Mucosa of stomach (tissue), 1 donor: ENCODE data around the gene MED6.
A peak's percentile ranks its signal among the peaks of the same experiment; 100 is the strongest.

Experiments used
- H3K27me3 ChIP-seq: one replicate; pipeline ENCODE4 v1.7.0; 2013; ENCODE audit warnings: mild to moderate bottlenecking, low read length; ENCODE audit not compliant: control insufficient read depth, insufficient read depth
- H3K36me3 ChIP-seq: one replicate; pipeline ENCODE4 v1.7.0; 2013; ENCODE audit warnings: low read length; ENCODE audit not compliant: control insufficient read depth, insufficient read depth
- H3K4me1 ChIP-seq: one replicate; pipeline ENCODE4 v1.7.0; 2013; ENCODE audit warnings: mild to moderate bottlenecking, low read length; ENCODE audit not compliant: control insufficient read depth, insufficient read depth
- H3K4me3 ChIP-seq: one replicate; pipeline ENCODE4 v1.7.0; 2013; ENCODE audit warnings: low read length
- H3K9ac ChIP-seq: one replicate; pipeline ENCODE4 v1.7.0; 2013; ENCODE audit warnings: mild to moderate bottlenecking, low read length, moderate library complexity
- H3K9me3 ChIP-seq: one replicate; pipeline ENCODE4 v1.7.0; 2013; ENCODE audit warnings: mild to moderate bottlenecking, low read length, moderate library complexity; ENCODE audit not compliant: control insufficient read depth
- donor health status: Pancreatic carcinoma.

The MED6 gene

GRCh38 chr14:70600382-70601157 is at the start of gene MED6:
MED6 (minus strand) TSS chr14:70600655; CDS start chr14:70600637, 18 bp downstream.
- Histone ChIP-seq H3K9ac (peak within 1 kb of the TSS; percentile 96), H3K9me3 (no peaks in the 10 kb centered on the region), H3K36me3 (no peaks in the 10 kb centered on the region), H3K4me1 (peaks cover 13% of the 10 kb centered on the region), H3K27me3 (no peaks in the 10 kb centered on the region), H3K4me3 (peak within 1 kb of the TSS; percentile 96)

DNA sequence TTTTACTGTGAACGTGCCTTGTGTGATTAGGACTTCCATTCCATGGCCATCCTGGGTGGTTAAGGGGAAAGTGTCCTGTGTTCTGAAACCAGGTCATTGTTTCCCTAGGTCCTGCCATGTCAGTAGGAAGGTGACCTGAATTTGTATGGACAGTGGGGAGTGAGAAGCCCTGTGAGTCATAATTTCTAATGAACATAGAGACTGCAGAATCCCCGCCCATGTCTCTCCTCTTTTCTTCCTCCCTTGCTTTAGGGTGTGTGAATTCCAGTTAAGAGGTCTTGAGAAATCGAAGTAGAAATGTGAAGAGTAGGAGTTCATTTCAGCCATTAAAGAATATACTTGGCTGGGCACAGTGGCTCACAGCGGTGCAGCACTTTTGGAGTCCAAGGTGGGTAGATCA is 49.3 kb upstream of the MED6 start:
- H3K9ac ChIP-seq = no peak overlapping the region
- no peaks in the 10 kb centered on the region for H3K9me3 ChIP-seq
- H3K27me3 ChIP-seq = no peaks in the 10 kb centered on the region
- H3K36me3 ChIP-seq = no peaks in the 10 kb centered on the region
- H3K4me1 ChIP-seq = no peaks in the 10 kb centered on the region
- no peak overlapping the region for H3K4me3 ChIP-seq

DNA sequence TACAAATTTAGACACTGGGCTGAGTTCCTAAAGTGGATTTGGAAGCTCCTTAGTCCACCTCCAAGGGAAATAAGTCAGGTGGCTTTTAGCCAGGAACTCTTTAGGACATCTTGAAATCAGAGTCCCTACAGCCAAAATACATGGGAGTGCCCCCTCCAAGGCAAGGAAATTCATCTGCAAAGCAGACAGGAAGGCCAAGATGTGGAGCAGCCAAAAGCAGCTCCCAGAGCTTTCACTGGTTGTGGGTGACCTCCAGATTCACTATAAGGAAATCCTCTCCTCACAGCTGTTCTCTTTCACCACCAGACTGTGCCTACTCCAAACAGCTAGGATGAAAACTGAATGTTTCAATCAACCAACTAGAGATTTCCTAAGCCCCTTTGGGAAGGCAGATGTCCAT is 47.9 kb upstream of the MED6 start:
- Histone ChIP-seq H3K9ac (no peak overlapping the region), H3K27me3 (no peaks in the 10 kb centered on the region), H3K4me3 (no peak overlapping the region), H3K9me3 (no peaks in the 10 kb centered on the region), H3K36me3 (no peaks in the 10 kb centered on the region), H3K4me1 (peaks cover 8% of the 10 kb centered on the region)

GRCh38 chr14:70646705-70647104 is 46.2 kb upstream of the MED6 start:
- H3K4me3 ChIP-seq = no peak overlapping the region
- no peak overlapping the region for H3K9ac ChIP-seq
- H3K4me1 ChIP-seq = peaks cover 12% of the 10 kb centered on the region
- H3K36me3 ChIP-seq = no peaks in the 10 kb centered on the region
- peaks cover 5% of the 10 kb centered on the region for H3K27me3 ChIP-seq
- H3K9me3 ChIP-seq = no peaks in the 10 kb centered on the region

GRCh38 chr14:70645892-70646291 is 45.4 kb upstream of the MED6 start:
- H3K9ac ChIP-seq = no peak overlapping the region
- no peak overlapping the region for H3K4me3 ChIP-seq
- peaks cover 13% of the 10 kb centered on the region for H3K4me1 ChIP-seq
- H3K9me3 ChIP-seq = no peaks in the 10 kb centered on the region
- no peaks in the 10 kb centered on the region for H3K36me3 ChIP-seq
- peaks cover 6% of the 10 kb centered on the region for H3K27me3 ChIP-seq

DNA sequence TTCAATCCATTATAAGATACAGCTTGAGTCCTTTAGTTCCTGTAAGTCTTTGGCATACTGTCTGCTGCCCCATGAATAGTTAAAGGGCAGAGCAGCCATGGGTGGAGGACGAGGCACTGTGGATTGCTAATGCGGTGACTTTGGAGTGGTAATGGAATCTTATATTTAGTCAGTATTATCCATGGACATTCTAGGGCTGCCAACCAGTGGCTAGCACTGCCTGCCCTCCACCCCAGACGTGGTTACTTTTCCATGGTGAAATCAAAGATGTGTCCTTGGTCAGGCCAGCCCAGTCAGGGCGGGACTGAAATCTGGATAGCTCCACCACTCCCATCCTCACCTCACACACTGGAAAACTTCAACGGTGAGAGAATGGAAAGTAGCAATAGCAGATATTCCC is 43.5 kb upstream of the MED6 start:
- H3K9ac ChIP-seq = no peak overlapping the region
- H3K9me3 ChIP-seq = no peaks in the 10 kb centered on the region
- H3K4me3 ChIP-seq = no peak overlapping the region
- H3K27me3 ChIP-seq = peaks cover 13% of the 10 kb centered on the region
- H3K36me3 ChIP-seq = no peaks in the 10 kb centered on the region
- peaks cover 17% of the 10 kb centered on the region for H3K4me1 ChIP-seq

DNA sequence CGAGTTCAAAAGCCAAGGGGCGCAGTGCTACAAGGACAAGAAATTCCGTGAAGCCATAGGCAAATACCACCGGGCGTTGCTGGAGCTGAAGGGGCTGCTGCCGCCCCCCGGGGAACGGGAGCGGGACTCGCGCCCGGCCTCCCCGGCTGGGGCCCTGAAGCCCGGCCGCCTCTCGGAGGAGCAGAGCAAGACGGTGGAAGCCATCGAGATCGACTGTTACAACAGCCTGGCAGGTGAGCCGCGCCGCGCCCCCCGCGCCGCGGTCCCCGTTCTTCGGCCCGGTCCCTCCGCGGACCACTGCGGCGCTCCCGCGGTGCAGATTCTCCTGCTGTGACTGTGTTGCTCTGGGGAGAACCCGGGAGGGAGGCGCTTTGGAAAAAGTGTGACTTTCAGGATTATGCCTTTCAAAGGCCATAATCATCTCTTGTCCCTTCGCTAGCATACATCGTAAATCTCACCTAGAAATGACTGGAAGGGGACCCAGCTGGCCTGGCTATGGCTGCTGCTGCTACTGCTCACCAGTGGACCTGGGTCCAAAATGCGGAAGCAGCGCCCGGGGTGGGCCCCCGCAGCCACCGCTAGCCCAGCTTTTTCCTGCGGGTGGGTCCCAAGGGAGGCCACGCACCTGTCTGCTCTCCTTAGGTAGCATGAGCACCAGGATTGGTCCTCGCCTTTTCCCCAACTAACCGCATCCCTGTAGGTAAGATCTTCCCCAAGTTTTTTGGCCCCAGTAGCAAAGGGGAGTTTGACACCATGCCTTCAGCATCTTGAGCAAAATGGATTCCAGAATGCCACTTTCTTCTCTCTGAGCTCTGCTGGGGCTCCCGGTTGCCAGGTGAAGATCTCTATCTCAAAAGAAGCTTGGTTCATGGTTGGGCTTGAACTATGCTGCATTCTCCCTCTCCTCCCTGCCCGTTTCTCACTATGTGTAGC is 42.1 kb upstream of the MED6 start:
- H3K9me3 ChIP-seq = no peaks in the 10 kb centered on the region
- H3K4me1 ChIP-seq = peaks cover 17% of the 10 kb centered on the region
- peaks cover 13% of the 10 kb centered on the region for H3K27me3 ChIP-seq
- H3K9ac ChIP-seq = peak overlapping the region; percentile 72
- no peaks in the 10 kb centered on the region for H3K36me3 ChIP-seq
- H3K4me3 ChIP-seq = no peak overlapping the region

DNA sequence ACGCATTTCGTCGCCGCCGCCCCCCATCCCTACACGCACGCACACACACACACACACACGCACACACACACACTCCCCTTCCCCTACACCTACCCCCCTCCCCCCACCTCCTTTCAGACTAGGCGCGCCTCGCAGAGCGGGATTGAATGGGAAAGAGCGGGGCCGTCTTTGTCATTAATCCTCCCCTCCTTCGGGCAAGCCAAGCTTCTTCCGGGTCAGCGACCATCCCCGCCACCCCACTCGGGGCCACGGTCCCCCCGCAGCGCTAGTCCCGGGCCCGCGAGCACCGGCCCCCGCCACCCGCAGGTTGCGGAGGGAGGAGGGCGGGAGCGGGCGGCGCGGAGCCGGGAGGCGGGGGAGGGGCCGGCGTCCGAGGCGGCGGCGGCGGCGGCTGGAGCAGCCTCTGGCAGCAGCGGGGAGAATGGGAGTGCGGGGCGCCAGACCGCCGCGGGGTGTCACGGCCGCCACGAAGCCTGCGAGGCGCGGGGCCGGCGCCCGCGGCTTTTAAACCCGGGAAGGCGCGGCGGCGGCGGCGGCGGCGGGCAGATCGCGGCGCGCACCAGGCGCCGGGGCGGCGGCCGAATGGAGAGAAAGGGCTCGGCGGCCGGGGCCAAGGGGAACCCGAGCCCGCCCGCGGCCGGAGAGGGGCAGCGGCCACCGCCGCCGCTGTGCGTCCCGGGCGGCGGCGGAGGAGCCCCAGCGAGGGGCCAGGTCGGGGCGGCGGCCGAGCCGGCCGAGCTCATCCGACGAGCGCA is 41.3 kb upstream of the MED6 start, which contains the start of gene TTC9:
Gene TTC9 (plus strand): TSS at position 369 of the 755 bp plus-strand sequence. CDS start 214 bp downstream, at position 583.
- peak within 1 kb of the TSS; percentile 54 for H3K4me3 ChIP-seq
- H3K4me1 ChIP-seq = peaks cover 17% of the 10 kb centered on the region
- H3K9ac ChIP-seq = peak within 1 kb of the TSS; percentile 72
- no peaks in the 10 kb centered on the region for H3K9me3 ChIP-seq
- no peaks in the 10 kb centered on the region for H3K36me3 ChIP-seq
- H3K27me3 ChIP-seq = peaks cover 13% of the 10 kb centered on the region

- Histone ChIP-seq H3K4me1 (peaks cover 17% of the 10 kb centered on the region), H3K27me3 (peaks cover 13% of the 10 kb centered on the region), H3K36me3 (no peaks in the 10 kb centered on the region), H3K9ac (peak overlapping the region; percentile 13), H3K4me3 (peak overlapping the region; percentile 54), H3K9me3 (no peaks in the 10 kb centered on the region)
Measured at GRCh38 chr14:70640938-70641547, 40.6 kb upstream of the MED6 start.

DNA sequence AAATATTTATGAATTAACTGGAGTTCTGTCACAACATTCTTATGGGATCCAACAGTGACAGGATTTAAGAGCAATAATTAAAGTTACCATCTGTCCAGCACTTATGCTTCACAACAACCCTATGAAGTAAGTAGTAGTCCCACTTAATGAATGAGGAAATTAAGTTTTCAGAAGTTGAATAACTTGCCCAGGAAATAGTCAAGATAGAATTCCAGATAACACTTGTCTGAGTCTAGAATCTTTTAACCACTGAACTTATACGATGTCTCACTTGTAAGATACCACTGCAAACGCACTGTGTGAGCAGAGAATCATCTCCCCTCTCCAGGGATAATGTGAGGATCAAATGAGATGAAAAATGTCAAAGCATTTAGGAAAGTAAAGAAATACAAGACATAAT is 38.0 kb upstream of the MED6 start:
- H3K9me3 ChIP-seq = no peaks in the 10 kb centered on the region
- peaks cover 13% of the 10 kb centered on the region for H3K27me3 ChIP-seq
- no peak overlapping the region for H3K9ac ChIP-seq
- no peak overlapping the region for H3K4me3 ChIP-seq
- H3K36me3 ChIP-seq = no peaks in the 10 kb centered on the region
- peaks cover 10% of the 10 kb centered on the region for H3K4me1 ChIP-seq

DNA sequence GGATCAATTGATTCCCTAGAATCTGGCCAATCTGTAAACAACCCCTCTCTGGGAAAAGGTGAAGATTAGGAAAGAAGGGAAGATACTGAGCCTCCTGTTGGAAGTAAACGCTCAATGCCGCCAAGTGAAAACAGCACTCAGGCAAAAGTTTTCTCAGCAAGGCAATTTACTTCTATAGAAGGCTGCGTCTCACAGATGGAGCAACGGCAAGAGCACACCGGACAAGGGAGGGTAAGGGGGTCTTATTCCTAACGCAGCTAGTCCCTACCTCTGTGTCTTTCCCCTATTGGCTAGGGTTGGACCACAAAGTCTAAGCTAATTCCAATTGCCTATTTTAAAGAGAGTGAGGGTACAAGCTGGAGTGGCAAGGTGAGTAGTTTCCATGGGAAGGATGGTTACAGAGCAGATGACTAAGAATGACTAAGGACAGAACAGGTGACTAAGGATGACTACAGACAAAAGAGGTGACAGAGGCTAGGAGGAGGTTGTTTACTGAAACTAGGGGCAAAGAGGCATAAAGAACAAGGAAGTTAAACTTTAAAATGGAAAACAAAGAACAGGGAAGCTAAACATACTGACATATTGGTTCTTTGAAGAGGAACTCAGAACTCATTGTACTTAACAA is 35.6 kb upstream of the MED6 start:
- Histone ChIP-seq H3K4me3 (no peak overlapping the region), H3K9me3 (no peaks in the 10 kb centered on the region), H3K4me1 (peaks cover 5% of the 10 kb centered on the region), H3K36me3 (no peaks in the 10 kb centered on the region), H3K27me3 (peaks cover 8% of the 10 kb centered on the region), H3K9ac (no peak overlapping the region)
